Epithelial cell of proximal tubule (primary cell): Measurements from ENCODE around the gene GABARAP. TPM values are rescaled to one million over a fixed set of nuclear protein-coding genes. Genes with fewer than 3 reads are reported as not detected.

ENCODE experiments used
- DNase-seq: peaks from one replicate; pipeline ENCODE4 v3.0.0-alpha.2; 2011; ENCODE audit warnings: low read depth
- H3K4me3 ChIP-seq: 2 replicates; pipeline ENCODE4 v1.5.1; 2011; ENCODE audit warnings: low read depth, mild to moderate bottlenecking, low read length
- total RNA-seq: library from RNA; depleted of rRNA; stranded (reverse); fragments of >200 nt; gene quantifications from 2 replicates; pipeline ENCODE4 v1.2.3, GENCODE V29; 2015
- TF ChIP-seq, protein P1 (sequence below): conservative IDR thresholded peaks from 2 replicates; pipeline ENCODE4 v1.5.1; 2012; ENCODE audit warnings: low read depth, mild to moderate bottlenecking, low read length

GABARAP gene
- total RNA-seq, 1 donor from 2014 or later = 570 TPM

DNA sequence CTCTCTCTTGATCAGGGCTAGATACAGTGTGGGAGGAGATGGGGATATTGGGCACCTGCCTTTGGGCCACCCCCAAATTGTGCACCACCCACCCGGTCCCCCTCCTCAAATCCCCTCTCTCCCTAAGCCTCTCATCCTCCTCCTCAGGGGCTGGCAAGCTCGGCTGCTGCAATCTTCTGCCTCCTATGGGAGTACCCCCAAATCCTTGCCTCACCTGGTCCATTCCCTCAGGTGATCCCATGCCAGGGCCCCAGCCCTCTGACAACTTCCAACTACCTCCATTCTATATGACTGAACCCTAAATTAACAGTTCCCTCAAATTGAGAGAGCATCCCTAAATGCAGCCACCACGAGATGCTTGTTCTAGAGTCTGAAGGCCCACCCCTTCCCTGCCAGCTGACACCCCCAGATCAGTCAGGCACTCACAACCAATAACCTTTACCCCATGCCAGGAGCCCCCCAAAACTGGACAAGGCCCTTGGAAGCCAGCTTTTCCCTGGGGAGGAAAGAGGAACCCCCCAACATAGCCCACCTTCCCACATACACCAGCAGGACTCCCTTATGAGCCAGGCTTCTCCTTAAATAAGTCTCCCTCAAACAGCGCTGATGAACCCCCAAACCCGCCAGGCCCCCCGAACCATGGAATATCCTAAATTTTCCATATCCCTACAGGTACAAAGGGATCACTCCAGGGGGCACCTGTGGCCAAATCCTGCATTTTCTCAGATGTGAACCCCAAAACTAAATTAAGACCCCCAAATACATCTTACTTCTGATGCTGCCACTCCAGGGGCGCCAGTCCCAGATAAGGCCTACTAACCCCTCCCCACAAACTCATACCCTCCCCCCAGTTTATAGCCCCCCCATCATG is 25.8 kb downstream of the GABARAP start:
- H3K4me3 ChIP-seq = peak overlapping the region; percentile 65
- TF ChIP-seq, protein P1, sequence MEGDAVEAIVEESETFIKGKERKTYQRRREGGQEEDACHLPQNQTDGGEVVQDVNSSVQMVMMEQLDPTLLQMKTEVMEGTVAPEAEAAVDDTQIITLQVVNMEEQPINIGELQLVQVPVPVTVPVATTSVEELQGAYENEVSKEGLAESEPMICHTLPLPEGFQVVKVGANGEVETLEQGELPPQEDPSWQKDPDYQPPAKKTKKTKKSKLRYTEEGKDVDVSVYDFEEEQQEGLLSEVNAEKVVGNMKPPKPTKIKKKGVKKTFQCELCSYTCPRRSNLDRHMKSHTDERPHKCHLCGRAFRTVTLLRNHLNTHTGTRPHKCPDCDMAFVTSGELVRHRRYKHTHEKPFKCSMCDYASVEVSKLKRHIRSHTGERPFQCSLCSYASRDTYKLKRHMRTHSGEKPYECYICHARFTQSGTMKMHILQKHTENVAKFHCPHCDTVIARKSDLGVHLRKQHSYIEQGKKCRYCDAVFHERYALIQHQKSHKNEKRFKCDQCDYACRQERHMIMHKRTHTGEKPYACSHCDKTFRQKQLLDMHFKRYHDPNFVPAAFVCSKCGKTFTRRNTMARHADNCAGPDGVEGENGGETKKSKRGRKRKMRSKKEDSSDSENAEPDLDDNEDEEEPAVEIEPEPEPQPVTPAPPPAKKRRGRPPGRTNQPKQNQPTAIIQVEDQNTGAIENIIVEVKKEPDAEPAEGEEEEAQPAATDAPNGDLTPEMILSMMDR = no peak

DNA sequence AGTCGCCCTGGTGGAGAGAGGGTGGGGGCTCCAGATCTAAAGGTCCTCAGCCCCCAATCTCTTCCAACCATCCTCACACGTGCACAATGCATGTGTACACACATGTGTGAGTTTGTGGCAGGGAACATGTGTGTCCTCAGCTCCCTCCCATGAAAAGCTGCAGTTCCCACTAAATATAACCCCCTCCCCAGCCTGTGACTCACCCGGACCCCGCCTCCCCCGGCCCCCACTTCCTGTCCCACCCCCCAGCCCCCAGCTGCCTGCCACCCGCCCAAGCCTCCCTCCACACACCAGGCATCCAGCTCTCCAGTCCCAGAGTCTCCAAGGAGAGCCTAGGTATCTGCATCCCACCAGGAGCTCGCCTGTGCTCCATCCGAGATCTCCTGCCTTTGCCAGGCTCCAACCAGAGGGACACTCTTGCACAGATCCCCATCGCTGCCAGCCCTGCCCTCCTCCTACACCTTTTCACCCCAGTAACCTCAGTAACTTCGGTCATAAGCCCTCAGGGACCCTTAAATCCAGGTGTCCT is 26.5 kb downstream of the GABARAP start:
- H3K4me3 ChIP-seq = peak overlapping the region; percentile 65
- DNase-seq = no peak
- TF ChIP-seq, protein P1 = no peak

More for the DNA sequence above, 25.8 kb downstream of the GABARAP start:
- DNase-seq = no peak

DNA sequence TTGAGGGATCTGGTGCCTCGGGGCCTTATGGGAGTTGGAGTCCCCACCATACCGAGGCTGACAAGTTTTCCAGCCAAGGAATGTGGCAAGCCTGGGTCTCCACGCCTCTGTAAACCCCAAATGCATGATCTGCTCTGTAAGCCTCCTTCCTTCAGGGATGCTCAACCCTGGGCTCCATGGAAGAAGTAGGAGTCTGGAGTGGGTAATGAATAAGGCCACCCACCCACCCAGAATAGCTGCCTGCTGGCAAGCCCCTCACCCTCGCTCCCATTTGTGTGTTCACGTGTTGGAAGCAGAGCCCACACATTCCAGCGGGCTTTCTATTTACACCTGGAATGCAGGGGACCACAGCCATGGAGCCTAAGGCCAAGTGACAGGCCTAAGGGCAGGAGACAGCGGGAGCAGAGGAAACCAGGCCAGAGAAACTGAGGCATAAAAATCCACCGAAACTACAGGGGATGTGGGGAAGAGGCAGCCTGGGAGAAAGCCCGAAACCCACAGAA is 27.1 kb downstream of the GABARAP start:
- H3K4me3 ChIP-seq = no peak overlapping the region
- DNase-seq = peak; percentile 68
- TF ChIP-seq, protein P1 = no peak

DNA sequence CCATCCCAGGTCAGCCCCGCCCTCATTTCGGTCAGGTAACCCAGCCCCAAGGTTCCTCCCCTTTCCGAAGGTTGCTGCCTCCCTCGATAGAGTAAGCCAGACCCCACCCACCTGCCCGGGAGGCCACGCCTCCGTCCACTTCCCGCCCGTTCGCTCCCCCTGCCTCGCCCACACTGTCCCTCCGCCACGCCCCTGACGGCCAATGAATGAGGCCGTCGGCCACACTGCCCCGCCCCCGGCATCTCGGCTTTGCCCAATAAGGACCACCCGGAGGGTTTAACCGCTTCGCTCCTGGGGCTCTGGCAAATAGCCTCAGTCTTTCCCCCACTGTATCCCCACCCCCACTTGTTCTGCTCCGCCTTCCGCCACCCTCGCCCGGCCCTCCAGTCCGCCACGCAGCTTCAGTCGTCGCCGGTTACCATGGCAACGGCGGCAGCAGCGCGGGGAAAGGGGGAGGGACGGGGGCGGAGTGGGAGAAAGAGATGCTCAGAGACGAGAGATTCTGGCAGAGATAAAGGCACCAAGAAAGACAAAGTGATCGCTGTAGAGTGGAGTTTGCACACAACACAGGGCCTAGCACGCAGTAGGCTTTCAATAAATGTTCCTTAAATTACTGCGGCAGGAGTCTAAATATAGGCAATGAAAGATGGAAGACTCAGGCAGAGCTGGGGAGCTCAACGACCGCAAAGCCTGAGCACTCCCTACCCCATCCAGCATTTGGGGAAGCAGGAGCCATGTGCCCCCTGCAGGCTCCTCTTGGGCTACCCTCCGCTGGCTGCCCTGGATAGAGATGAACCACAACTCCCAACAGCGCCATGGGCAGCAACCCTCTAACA is 27.7 kb downstream of the GABARAP start:
- TF ChIP-seq, protein P1 = peak; percentile 62
- no peak for DNase-seq
- H3K4me3 ChIP-seq = peak overlapping the region; percentile 50

DNA sequence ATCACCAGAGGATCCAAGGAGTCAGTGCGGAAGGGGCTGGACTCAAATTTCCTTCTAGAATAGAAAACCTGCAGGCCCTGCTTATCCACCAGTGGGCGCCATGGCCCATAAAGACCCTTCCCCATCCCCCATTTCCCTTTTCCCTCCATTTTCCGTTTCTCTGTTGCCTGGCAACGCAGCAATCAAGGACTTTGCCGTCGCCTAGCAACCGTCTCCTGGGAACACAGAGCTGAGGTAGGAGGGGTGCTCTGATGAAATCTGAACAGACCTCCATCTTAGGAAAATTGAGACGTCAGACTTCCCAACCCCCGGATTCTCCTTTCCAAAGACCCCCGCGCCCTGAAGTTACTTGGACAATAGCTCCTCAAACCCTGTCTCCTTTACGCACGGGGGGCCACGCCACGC is 28.4 kb downstream of the GABARAP start:
- TF ChIP-seq, protein P1 = peak; percentile 55
- no peak for DNase-seq

DNA sequence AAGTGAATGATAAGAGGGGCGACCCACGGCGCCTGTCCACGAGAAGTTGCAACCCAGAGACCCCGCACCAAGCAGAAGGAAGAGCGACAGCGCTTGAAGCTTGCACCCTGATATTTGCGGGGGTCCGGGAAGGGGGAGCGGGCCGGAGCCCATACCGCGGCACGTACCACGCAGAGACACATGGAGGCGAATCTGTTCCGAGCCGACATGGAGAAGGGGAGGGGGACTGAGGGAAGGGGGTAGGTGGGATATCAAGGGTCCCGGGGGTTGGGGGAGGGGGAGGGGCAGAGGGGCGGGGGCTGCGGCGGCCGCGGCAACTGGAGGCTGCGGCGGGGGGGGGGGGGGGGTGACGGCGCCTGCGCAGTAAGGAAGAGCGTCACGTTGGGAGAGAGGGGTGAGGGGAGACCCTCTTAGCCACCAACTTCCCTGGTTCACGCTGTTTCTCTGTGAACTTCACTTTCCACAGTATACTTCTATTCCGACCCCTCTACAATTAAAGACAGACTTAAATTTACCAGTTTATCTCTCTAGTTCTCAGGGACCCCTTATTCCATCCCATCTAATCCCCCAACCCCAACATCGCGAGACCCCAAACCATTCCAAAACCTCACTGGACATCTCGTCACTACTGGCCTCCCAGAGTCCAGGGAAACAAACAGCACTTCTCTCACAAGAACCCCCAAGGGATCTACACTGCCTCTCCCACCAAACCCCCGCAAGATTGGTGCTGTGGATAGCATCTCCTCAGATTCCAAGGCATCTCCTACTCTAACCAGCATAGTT is 30.6 kb downstream of the GABARAP start:
- no peak overlapping the region for H3K4me3 ChIP-seq
- TF ChIP-seq, protein P1 = no peak
- no peak for DNase-seq

More for the DNA sequence above, 28.4 kb downstream of the GABARAP start:
- peak overlapping the region; percentile 50 for H3K4me3 ChIP-seq
